ENCODE results near the gene C19orf67.

- TF ChIP-seq CTCF (IDR thresholded peaks at IDR 0.05) (no peak), POLR2A (IDR thresholded peaks at IDR 0.05; ENCODE audit: low read depth) (no peak)
Measured at GRCh38 chr19:14086098-14086497, 515 bp upstream of the C19orf67 start.
